ENCODE results near the gene KLHL4.
"Not testable (repeated sequence)": the region's sequence is repeated elsewhere in the genome, so short reads cannot be mapped to it uniquely, and the experiment has no call there.

Gene KLHL4

DNA sequence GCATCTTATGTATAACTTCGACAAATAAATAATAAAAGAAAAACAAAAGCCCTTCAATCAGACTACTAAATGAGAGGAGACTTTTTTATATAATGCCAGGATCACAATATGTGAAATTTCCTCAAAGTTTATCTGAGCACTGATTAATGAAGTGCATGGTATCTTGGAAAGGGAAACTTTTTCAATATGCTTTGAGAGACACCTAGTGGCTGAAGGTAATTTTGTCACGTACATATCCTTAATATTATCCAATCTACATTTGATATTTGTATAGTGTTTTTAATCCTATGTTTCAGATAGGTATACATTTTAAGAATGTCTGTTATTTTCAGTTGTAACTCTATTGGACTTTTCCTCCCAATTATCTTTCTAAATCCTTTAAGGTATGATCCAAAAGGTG lies 146.8 kb downstream of the KLHL4 start:
- no peak for DNase-seq

- DNase-seq = no peak
Observed at GRCh38 chrX:87679849-87680248, 162.2 kb downstream of the KLHL4 start.

- no peak for DNase-seq
Observed at GRCh38 chrX:87687703-87688102, 170.1 kb downstream of the KLHL4 start.

GRCh38 chrX:87688113-87688748 lies 170.6 kb downstream of the KLHL4 start:
- not testable (repeated sequence) for DNase-seq

DNA sequence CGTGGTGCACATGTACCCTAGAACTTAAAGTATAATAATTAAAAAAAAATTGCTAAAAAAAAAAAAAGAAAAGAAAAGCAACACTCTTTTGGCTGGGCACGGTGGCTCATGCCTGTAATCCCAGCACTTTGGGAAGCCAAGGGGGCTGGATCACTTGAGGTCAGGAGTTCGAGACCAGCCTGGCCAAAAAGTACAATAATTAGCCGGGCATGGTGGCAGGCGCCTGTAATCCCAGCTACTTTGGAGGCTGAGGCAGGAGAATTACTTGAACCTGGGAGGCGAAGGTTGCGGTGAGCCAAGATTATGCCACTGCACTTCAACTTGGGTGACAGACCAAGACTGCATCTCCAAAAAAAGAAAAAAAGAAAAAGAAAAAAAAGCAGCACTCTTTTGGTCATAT lies 171.6 kb downstream of the KLHL4 start:
- DNase-seq = not testable (repeated sequence)

DNA sequence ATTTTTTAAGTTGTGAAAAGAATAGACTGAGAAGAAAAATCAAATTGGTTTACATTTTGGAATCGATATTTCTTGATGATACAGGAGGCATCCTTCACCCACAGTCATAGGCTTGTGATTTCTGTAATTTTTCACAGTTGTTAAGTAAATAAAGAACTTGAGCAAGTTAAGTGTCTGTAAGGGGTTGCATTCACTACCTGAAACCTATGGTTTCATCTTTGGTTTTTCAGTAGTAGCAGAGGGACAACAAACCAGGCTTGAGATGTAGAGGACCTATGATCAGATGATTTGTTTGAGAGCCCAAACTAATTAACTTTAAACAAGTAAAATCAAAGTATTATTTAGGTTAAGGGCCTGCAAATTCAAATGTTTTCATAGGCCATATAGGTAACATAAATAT lies 175.6 kb downstream of the KLHL4 start:
- DNase-seq = no peak

DNA sequence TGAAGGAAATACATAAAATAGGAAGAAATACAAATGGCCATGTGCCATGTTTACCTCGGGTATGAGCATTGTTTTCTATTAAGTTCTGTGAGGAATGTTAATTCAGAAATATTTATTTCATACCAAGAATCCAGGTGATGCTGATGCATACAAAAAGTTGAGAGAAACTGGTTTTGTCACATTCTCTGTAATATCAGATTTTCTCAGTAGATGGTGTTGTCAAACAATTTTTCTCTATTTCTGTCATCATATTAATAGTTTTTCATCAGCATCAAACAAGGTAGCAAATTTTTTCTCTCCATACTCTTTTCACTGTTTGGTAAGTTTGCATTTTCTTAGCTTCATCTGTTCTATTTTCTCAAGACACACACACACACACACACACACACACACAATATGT lies 179.8 kb downstream of the KLHL4 start:
- DNase-seq = no peak

GRCh38 chrX:87702795-87703194 lies 185.2 kb downstream of the KLHL4 start:
- DNase-seq = no peak

DNA sequence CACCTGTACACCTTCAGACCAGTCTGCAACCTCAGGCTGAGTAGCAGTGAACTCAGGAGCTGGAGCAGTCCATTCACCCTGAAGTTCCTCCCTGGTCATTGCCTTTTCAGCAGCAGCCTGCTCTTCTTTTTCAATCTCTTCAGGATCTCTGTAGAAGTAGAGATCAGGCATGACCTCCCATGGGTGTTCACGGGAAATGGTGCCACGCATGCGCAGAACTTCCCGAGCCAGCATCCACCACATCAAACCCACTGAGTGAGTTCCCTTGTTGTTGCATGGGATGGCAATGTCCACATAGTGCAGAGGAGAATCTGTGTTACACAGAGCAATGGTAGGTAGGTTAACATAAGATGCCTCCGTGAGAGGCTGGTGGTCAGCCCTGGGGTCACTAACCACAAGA lies 185.9 kb downstream of the KLHL4 start:
- not testable (repeated sequence) for DNase-seq

- DNase-seq = no peak
Observed at GRCh38 chrX:87706134-87706533, 188.5 kb downstream of the KLHL4 start.

GRCh38 chrX:87710580-87710979 lies 193.0 kb downstream of the KLHL4 start:
- no peak for DNase-seq

All from CD4-positive, alpha-beta T cell treated with Interleukin-21 for 1 hour (primary cell).